ENCODE measurements around the gene TMEM201.

The TMEM201 gene

DNA sequence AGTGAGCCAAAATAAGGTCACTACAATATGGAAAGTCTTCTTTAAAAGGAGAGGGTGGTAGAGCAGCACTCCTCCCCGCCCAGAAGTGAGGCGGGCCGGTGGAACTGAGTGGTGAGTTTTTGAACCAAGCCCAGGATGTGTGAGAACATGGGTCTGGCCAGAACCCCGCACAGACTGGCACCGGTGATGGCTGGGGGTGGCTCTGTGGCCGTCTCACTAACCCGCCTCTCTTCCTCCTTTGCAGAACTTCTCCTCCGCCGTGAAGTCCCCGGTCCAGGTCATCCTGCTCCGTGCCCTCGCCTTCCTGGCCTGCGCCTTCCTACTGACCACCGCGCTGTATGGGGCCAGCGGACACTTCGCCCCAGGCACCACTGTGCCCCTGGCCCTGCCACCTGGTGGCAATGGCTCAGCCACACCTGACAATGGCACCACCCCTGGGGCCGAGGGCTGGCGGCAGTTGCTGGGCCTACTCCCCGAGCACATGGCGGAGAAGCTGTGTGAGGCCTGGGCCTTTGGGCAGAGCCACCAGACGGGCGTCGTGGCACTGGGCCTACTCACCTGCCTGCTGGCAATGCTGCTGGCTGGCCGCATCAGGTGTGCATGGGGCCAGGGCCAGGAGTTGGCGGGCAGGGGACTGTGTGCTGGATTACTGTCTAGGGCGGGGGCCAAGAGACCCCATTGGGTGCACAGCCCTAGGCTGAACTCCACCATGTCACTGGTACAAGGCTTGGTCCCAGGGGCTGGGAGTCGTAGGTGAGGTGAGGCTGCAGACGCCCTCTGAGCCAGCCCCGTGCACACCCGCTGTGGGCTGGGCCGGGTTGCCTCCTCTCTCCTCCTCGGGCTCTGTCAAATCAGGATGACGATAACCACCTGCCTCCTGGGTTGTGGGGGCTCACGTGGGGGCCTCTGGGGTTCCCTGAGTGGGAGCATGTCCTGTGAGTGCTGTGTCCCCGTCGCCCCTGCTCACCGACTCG is 12.4 kb downstream of the TMEM201 start:
- no peak for DNase-seq (ENCODE audit: low read depth in 3 of 3)

DNA sequence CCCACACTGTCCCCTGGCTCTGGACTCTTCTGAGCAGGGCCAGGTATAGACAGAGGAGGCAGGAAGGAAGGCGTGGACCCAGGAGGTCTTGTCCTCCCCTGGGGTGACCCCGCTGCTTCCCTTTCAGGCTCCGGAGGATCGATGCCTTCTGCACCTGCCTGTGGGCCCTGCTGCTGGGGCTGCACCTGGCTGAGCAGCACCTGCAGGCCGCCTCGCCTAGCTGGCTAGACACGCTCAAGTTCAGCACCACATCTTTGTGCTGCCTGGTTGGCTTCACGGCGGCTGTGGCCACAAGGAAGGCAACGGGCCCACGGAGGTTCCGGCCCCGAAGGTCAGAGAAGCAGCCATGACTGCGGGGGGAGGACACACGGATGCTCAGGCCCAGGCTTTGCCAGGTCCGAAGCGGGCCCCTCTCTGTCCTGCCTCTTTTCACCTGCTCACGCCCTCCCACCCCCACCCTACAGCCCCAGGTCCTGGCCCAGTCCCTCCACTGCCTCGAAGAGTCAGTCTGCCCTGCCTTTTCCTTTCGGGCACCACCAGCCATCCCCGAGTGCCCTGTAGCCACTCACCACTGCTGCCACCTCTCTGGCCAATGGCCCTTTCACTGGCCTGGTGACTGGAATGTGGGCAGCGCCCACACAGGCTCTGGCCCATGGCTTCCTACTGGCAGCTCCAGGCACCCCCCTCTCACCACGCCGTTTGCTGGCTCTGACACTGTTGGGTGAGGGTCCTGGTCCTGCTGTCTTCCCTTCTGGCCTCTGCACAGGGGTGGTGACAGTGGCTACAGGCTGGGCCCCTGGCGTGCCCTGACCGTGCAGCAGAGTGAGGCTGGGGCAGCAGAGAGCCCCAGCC is 13.5 kb downstream of the TMEM201 start:
- DNase-seq (ENCODE audit: low read depth in 3 of 3): no peak

DNA sequence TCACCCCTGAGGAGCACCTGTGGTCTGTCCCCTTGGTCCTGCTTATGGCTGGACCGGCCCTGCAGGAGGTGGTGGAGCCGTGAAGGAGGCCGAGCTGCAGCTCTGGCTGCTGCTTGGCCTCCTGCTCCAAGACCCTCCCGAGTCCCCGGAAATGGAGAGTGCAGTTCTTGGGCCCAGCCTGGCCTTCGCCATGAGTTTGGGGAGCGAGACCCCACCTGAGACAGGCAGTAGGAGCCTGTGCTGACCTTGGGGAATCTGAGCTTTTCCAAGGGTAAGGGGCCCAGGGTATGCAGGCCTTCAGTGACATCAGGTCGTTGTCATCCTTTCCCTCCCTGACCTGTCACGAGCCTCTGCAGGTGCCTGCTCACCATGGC is 14.1 kb downstream of the TMEM201 start:
- DNase-seq (ENCODE audit: low read depth in 3 of 3): no peak

DNA sequence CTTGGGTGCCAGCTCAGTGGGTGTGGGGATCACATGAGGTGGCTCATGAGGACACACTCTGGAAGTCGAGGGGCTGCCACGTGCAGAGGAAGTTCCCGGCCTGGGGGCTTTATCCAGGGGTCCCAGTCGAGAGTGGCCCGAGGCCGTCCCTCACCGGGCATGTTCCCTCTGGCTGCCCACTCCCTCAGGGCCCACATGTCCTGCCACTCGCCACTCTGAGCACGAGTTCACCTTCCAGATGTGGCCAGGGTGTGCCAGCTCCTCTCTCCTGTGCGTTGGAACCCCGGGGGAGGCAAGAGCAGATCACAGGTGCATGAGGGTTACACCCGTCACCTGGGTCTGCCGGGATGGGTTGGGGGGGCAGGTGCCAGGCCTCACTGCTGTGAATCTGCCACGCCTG is 14.6 kb downstream of the TMEM201 start:
- no peak for DNase-seq (ENCODE audit: low read depth in 3 of 3)

DNA sequence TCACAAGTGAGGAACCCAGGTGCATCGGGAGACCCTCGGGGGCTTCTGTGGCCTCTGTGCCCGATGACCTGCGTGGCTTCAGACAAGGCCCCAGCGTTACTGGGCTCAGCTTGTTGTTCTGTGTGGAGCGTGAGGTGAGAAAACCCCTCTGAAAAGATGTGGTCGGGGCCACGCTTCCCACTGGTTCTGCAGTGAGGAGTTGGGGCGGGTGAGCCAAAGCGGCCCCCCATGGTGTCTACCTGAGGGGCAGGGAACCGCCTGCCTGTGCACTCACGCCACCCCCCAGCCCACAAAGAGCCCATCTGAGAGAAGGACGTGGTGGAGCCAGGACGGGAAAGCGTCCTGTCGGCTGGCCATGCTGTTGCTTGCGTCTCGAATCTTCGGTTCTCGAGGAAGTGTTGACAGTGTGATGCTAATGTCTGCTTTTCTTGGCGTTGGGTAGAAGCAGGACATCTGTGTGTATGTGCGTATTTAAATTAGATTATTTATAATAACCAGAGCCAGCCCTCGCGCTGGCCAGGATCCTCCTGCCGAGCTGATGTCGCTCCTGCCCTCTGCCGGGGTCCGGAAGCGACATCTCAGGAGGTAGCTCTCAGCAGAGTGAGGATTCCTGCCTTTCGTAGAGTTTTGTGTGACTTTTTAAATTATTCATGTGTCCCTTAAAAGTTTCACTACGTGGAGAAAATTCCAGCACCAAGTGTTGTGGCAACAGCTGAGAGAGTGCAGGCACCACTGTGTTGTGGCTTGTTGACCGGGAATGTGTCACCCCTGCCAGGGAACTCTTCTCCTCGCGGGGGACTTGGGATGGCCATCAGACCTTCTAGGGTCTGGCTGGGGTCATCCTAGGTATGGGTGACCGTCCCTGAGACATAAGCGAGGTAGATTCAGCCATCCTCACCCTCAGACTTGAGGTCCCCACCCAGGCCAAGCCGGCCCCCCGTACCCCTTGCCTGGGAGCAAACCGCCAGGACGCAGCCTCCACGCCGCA is 15.3 kb downstream of the TMEM201 start:
- no peak for DNase-seq (ENCODE audit: low read depth in 3 of 3)

DNA sequence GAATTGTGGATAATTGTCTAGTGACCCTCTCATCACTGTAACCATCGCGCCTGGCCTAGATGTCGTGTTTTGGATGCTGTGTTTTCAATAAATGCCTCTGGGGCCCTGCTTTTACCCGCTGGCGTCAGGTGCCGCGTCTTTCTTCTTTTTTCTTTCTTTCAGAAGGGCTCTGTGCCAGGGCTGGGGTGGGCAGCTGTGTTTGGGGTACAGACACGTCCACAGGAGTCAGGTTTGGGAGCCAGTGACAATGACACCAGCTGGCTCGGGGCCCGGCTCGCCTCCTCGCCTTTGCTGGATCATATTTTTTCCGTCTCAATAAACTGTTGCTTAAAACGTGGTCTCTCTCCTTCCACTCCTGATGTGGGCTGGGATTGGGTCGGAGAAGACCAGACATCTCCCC is 16.1 kb downstream of the TMEM201 start:
- DNase-seq (ENCODE audit: low read depth in 3 of 3): no peak

DNA sequence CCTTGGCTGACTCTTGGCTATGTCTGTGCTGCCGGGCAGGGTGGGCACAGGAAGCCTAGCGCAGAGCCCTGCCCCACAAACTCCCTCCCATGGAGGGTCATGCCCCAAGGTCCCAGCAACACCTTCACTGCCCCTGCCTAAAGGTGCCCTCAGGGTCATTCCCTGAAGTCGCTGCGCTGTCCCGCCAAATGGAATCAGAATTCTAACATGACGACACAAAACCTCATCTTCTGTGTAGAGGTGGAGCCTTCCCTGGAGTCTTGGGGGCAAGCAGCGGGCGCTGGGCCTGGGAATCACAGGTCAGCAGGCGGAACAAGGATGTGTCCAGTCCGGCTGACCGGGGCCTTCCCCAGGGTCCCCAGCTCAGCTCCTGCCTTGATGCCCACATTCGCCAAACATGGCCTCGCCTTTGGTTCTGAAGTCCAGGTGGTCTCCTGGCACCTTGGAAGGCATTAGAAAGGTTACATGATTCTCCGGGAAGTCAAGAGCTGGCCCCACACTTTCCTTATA is 17.3 kb downstream of the TMEM201 start:
- DNase-seq (ENCODE audit: low read depth in 3 of 3): no peak

DNA sequence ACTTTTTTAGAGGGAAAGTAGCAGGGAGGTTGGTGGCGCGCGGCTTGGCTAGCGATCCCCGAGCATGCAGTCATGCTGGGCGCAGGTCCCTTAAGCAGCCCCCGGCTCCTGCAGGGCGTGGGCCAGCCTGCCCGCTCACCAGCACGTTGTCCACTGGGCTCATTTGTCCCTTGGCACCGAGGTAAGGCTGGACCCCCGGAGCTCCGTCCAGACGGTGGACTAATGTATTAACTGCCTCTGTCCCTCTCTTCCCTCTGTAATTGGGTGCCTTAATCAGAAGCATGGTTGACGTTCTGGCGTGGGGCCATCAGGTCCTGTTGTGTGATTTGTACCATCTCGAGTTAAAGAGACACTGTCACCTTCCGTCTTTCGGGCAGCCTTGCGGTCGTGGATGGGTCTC is 17.7 kb downstream of the TMEM201 start:
- no peak for DNase-seq (ENCODE audit: low read depth in 3 of 3)

DNA sequence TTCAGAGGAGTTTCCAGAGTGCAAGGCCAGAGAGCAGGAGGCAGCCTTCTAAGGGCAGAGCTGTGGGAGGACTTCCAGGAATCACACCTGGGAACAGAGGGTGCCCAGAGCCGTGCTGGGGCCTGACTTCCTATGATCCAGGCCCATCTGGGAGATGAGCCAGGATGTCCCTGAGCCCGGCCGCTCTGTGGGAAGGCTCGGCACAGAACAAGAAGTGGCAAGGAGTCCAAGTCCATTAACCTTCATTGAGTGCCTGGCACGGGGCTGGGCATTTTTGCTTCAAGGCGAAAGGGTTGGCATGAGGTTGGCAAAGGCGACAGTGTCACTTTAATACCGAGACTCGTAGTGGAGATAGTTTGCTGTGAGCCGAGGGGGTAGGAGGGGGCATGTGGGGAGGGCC is 18.2 kb downstream of the TMEM201 start:
- no peak for DNase-seq (ENCODE audit: low read depth in 3 of 3)

DNA sequence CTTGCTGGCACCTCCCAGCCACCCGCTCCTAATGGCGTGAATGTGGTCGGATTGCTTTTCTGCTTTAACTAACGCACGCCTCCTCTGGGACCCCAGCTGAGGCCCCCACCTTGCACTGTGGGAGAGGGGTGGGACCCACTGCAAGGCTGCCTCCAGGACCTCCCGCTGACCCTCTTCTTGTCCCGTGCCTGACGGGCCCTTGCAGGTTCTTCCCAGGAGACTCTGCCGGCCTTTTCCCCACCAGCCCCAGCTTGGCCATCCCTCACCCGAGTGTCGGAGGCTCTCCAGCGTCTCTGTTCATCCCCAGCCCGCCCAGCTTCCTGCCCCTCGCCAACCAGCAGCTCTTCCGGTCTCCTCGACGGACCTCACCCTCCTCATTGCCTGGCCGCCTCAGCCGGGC is 18.6 kb downstream of the TMEM201 start:
- no peak for DNase-seq (ENCODE audit: low read depth in 3 of 3)

DNA sequence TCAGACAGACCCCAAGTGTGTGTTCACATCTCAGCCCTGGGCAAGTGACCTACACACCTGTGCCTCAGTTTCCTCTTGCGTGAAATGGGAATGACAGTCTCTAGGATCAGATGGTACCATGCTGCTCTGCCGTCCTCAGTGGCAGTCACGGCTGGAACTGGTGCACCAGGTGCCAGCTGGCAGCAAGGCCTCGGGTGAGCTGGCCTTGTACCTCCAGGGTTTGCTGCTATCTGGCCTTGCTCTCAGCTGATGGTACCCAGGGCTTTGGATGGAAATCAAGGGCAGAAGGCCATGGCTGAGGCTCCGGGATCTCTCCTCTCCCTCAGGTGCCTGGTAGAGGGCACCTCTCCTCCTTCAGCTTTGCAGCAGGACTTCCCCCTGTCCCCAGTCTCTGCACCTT is 21.3 kb downstream of the TMEM201 start:
- DNase-seq (ENCODE audit: low read depth in 3 of 3): no peak

DNA sequence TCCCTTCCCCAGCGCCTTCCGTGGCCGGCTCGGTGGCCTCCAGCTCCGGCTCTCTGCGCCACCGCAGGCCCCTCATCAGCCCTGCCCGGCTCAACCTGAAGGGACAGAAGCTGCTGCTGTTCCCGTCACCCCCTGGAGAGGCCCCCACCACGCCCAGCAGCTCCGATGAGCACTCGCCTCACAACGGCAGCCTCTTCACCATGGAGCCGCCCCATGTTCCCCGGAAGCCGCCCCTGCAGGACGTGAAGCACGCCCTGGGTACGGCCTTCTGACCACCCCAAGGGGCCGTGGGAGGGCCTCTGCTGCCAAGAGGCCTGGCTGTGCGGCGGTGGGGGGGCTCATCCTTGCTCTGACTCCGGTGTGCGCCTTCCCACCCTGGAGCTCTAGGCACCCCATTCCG is 21.8 kb downstream of the TMEM201 start:
- no peak for DNase-seq (ENCODE audit: low read depth in 3 of 3)

DNA sequence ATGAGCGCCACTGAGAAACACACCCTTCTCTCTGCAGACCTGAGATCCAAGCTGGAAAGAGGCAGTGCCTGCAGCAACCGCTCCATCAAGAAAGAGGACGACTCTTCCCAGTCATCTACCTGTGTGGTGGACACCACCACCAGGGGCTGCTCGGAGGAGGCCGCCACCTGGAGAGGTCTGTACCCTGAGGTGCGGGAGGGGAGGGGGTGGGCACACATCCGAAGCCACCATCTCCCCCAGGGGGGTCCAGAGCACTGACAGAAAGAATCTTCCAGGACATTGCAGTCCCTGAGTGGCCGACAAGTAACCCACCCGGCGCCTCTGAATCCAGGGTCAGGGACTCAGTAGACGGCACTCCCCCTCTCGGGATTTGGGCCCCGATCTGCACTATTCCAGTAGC is 23.0 kb downstream of the TMEM201 start:
- no peak for DNase-seq (ENCODE audit: low read depth in 3 of 3)

DNA sequence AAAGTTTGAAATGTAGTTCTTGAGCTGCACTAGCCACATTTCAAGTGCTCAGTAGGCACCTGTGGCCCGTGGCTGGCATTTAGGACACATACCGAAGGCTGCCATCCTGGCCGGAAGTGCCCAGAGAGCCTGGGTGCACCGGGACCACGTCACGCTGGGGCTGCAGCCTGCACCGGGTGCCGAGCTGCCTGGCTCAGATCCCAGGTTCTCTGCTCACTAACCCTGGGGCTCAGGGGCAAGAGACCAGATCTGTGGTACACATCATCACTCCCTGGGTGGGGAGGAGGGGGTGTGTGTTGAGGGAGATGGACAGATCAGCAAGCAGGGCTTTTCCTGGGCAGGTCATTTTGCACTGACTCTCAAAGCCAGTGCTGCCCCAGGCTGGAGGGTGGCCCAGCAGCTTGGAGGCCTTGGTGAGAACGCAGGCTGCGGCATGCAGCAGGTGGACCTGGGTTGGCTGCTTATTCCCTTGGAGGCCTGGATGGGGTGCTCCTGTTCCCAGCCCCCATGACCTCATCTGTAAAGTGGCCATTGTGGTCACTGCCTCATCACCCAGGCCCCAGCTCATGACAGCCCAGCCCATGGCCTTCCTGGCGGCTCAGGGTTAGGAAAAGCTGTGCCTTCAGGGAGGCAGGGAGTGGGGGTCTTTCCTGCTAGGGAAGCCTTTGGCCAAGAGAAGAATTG is 23.6 kb downstream of the TMEM201 start:
- DNase-seq (ENCODE audit: low read depth in 3 of 3): no peak

DNA sequence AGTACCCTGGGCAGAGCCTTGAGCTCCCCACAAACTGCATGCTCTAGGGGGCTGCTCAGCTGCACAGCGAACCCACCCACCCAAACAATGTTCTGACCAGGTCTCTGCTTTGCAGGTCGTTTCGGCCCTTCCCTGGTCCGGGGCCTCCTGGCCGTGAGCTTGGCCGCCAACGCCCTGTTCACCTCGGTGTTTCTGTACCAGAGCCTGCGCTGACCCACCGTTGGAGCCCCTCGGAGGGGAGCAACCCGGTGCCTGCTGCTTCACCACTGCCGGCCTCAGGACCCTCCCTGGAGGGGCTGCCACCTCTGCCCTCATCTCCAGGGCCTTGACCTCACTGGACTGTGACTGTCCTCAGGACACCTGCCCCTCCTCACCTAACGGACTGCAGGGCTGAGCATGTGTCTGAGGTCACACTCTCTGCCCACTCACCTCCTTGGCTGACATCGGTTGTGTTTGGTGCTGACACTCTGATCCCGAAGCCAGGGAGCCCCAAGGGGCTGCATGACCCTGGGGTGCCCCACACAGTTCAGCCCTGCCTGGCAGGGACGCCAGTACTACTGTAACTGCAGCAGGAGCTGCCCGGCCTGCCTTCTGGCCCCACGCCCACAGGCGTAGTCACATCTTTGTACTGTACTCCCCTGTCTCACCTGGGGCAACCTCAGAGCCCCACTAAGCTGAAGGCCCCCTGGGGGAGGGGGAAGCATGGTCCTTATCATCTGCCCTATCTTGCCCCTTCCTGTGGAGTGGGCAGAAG is 24.3 kb downstream of the TMEM201 start:
- DNase-seq (ENCODE audit: low read depth in 3 of 3): no peak

DNA sequence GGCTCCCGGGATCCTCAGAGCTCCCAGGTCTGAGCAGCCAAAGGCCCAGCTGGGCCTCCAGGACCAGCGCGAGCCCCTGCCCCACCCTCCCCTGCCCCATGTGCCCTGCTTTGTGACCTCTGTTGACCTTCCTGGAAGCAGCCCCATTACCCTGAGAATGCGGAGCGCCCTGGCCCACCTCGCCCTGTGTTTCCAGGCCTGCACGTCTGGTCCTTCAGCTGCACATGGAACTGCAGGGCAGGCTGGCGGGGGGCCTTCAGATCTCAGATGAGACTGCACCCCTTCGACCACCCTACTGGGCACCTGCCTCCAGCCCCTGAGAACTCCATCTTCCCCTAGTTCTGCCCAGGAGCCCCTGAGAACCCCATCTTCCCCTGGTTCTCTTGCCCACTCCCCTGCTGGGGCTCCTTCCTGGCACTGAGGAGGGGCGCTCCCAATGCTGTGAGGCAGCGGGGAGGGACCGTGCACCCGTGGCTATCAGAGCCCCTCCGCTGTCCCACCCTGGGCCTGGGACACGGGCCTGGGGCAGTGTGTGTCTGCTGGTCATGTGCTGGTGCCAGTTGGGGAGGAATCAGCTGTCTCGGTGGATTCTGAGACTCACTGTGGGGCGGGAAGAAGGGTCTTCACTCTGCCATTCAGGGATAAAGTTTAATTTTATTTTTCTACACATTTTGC is 25.1 kb downstream of the TMEM201 start:
- no peak for DNase-seq (ENCODE audit: low read depth in 3 of 3)

DNA sequence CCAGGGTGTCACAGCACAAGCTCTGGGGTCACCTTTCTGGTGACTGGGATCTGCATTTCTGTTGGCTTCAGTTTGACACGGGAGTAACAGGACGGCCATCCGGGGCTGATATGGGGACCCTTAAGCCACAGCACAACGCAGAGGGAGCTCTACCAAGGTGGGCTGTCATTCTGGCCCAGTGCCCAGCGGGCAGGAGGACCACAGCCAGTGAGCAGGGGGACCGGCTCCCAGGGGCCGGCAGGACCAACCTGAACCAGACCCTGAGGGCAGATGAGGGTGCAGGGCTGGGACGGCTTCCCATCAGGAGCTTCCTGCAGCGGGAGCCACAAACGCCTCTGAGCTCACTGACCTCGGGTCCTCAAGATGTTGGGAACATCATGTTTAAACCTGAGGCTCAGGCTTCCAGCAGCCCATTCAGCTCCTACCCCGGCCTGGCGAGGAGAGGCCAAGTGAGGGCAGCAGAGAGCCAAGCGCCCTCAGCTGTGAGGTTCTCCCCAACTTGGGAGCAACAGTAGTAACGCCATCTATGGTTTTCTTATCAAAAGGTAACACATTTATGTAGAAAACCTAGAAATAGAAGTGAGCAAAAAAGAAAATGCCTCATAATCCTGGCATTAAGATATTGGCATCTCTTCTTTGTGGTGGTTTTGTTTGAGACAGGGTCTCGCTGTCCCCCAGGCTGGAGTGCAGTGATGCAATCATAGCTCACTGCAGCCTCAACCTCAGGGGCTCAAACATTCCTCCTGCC is 26.8 kb downstream of the TMEM201 start:
- peak in 1 of 3 experiments; percentile 50 for DNase-seq (ENCODE audit: low read depth in 3 of 3)

DNA sequence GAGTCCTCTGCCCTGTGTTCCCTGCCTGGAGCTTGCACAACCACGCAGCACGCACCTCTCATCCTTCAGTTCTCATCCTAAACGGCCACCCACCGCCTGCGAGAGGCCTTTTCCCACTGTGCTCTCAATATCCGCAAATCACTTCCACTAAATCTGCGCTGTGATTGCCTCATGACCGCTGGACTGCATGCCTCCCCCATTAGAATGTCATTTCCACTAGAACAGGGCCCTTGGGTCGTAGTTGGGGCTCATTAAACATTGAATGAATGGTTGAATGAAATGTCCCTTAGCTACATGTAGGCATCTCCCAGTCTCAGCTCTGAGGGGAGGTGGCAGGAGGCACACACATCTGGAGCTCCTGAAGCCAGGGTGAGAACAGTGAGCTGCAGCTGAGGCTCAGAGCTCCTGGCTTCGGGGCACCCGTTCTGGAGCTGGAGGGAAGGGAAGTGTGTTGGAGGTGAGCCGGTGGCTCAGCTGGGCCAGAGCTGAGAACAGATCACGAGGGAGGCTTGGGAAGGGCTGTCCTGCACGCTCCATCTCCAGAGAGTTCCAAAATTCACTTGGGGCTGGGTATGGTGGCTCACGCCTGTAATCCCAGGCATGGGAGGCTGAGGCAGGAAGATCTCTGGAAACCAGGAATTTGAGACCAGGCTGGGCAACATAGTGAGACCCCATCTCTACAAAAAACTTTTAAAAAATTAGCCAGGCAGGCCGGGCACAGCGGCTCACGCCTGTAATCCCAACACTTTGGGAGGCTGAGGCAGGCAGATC is 30.4 kb downstream of the TMEM201 start:
- no peak for DNase-seq (ENCODE audit: low read depth in 3 of 3)
